Astrocyte of the spinal cord (primary cell): ENCODE measurements around the gene ZCCHC7.

ENCODE experiments used
- DNase-seq: peaks from one replicate; pipeline ENCODE4 v3.0.0; 2011; ENCODE audit warnings: low read depth, low spot score
- H3K4me3 ChIP-seq: 2 replicates; pipeline ENCODE4 v1.5.1; 2011; ENCODE audit warnings: low read depth, mild to moderate bottlenecking, low read length, moderate library complexity
- CTCF ChIP-seq: IDR thresholded peaks from 2 replicates; pipeline ENCODE4 v1.5.1; 2012; ENCODE audit warnings: low read depth, mild to moderate bottlenecking, low read length, inconsistent platforms
- in situ Hi-C: cut with HindIII; loops from 2 replicates; pipeline ENCODE4 v1.10.0; 2017; ENCODE audit warnings: low sequenced_read_pairs

ZCCHC7 gene

GRCh38 chr9:37236822-37237221 is 116.4 kb downstream of the ZCCHC7 start:
- in situ Hi-C loops = no loop called here
- DNase-seq = no peak
- H3K4me3 ChIP-seq = no peak overlapping the region
- TF ChIP-seq CTCF = no peak

- DNase-seq = no peak
- TF ChIP-seq CTCF = no peak
- in situ Hi-C loops = no loop called here
- H3K4me3 ChIP-seq = no peak overlapping the region
These were observed 117.7 kb downstream of the ZCCHC7 start for GRCh38 chr9:37238122-37238521.

GRCh38 chr9:37239224-37239859 is 119.0 kb downstream of the ZCCHC7 start:
- H3K4me3 ChIP-seq = no peak overlapping the region
- in situ Hi-C loops = no loop called here
- TF ChIP-seq CTCF = no peak
- no peak for DNase-seq

- no peak for DNase-seq
- in situ Hi-C loops = no loop called here
- no peak overlapping the region for H3K4me3 ChIP-seq
- no peak for TF ChIP-seq CTCF
These were observed 119.5 kb downstream of the ZCCHC7 start for GRCh38 chr9:37239921-37240320.

- no peak for TF ChIP-seq CTCF
- DNase-seq = no peak
- H3K4me3 ChIP-seq = no peak overlapping the region
- in situ Hi-C loops = no loop called here
These were observed 121.0 kb downstream of the ZCCHC7 start for GRCh38 chr9:37241340-37241739.

- no peak for TF ChIP-seq CTCF
- no peak for DNase-seq
- H3K4me3 ChIP-seq = no peak overlapping the region
- in situ Hi-C loops = no loop called here
These were observed 121.7 kb downstream of the ZCCHC7 start for GRCh38 chr9:37242089-37242488.
